ENCODE measurements around the gene EGFR.

Gene EGFR

DNA sequence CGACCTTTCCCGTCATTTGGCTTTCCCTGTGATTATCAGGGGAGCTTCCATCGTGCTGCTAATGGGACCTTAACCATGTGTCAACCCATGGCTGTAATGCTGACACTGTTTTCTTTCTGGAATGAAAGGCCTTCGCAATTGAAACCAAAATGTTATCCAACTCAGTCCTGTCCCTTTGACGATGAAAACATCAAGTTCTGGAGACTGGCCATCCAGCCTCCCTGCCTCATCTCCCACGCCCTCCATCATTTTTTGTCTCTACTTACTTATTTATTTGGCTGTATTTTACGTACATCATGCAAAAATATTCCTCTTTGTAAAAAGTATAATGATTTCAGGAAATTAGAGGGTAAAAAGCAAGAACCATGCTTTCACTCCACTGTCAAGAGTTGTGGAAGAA lies 69.8 kb downstream of the EGFR start:
- H3K27ac Mint-ChIP-seq: no peak overlapping the region
- H3K9me3 Mint-ChIP-seq: no peaks in the 10 kb centered on the region
- H3K36me3 Mint-ChIP-seq: no peaks in the 10 kb centered on the region
- H3K4me3 Mint-ChIP-seq: no peak overlapping the region
- peaks cover 15% of the 10 kb centered on the region for H3K4me1 Mint-ChIP-seq
- H3K27me3 Mint-ChIP-seq: peaks cover 3% of the 10 kb centered on the region

DNA sequence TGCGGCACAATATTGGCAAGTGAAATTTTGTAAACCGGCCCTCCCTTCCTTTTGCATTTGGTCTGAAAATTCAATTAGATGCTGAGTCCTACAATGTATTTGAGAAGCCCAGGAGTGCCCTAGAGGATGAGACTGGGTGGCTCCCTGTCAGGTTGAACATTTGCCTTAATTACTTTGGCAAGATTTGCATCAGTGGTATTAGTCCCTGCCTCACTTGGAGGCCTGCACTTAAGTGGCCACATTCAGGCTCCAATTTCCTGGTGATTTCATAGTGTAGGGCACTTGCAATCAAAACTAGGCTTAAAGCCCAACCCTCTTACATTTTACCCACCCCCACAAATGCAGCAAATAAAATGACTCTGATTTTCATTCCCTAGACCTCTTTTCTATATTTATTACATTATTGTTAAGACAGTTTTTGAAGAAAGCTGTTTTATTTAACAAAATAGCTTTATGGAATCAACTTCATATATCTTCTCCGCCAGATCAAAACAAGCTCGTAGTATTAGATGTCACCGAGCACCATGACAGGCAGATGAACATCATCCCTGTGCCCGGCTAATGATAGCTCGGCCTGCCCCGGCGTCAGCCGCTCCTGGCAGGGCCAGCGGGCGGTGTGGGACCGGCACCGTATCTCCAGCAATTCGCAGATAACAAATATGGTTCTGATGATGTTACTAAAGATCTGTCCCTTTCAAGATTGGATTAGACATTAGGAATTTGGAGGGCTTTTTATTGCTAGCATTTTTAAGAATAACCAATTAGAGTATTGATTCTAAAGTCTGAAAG lies 73.6 kb downstream of the EGFR start:
- H3K27me3 Mint-ChIP-seq: peaks cover 4% of the 10 kb centered on the region
- H3K36me3 Mint-ChIP-seq: no peaks in the 10 kb centered on the region
- no peak overlapping the region for H3K27ac Mint-ChIP-seq
- no peak overlapping the region for H3K4me3 Mint-ChIP-seq
- peaks cover 1% of the 10 kb centered on the region for H3K4me1 Mint-ChIP-seq
- no peaks in the 10 kb centered on the region for H3K9me3 Mint-ChIP-seq

DNA sequence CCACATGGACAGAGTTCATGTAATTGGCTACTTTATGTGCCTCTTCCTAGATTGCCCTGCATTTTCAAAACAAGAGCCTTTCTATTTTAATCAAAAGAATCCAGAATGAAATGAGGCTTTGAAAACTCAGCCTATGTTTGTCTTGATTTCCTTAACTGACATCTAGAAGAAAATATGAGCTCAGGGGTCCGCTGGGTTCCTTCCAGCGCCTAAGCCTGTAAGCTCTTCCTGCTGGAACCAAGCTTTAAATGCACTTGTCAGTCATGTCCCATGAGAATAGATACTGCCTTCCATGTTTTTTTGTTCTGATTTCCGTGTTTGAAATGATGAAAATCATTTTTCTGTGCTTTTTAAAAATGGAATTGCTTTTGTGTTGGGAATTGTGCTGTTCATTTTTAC lies 74.2 kb downstream of the EGFR start:
- Mint-ChIP-seq H3K4me3 (no peak overlapping the region), H3K27ac (no peak overlapping the region), H3K27me3 (peaks cover 4% of the 10 kb centered on the region), H3K36me3 (no peaks in the 10 kb centered on the region), H3K4me1 (no peaks in the 10 kb centered on the region), H3K9me3 (no peaks in the 10 kb centered on the region)

DNA sequence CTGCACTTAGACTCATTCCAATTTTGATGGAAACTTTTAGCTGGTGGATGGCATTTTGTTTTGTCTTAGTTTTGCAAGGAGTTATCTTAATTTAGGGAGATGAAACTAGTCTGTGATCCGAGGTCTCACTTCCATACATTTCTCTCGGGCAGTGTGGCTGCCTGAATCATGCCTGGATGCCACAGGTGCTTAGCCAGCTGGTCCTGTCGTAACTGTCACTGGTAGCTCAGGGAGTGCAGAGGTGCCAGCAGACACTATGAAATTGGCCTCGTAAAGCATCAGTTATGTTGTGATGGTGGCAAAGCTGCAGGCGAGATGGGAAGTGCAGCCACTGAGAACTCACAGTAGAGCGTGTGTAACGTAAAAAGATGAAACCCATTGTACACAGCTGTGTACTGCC lies 74.9 kb downstream of the EGFR start:
- peaks cover 4% of the 10 kb centered on the region for H3K27me3 Mint-ChIP-seq
- H3K4me3 Mint-ChIP-seq: no peak overlapping the region
- no peaks in the 10 kb centered on the region for H3K9me3 Mint-ChIP-seq
- H3K27ac Mint-ChIP-seq: no peak overlapping the region
- H3K4me1 Mint-ChIP-seq: no peaks in the 10 kb centered on the region
- H3K36me3 Mint-ChIP-seq: no peaks in the 10 kb centered on the region

DNA sequence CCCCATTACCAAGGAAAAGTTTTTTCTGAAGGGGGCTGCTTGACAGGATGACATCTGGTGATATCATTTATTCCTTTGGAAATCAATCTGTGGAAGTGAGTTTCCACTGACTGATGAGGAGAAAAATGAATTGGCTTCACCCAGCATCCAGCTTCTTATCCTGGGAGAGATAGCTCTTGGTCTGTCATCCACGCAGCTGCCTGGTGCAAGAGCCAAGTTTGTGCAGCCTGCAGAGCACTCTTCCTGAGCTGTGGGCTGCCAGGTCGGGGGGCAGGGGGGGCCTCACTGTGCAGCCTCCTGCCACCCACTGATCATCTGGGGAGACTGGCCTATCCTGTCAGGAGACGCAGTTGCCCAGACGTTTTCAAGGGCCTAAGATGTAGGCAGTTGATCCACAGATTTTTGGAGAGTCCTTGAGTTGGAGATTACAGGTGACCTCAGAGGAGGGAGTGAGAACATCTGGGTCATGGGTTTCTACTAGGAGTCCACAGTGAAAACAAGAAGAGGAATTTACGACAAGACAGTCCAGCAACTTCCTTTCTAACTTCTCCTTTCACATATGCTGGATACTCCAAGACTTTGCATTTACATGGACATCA lies 75.4 kb downstream of the EGFR start:
- H3K4me1 Mint-ChIP-seq: no peaks in the 10 kb centered on the region
- no peaks in the 10 kb centered on the region for H3K36me3 Mint-ChIP-seq
- no peaks in the 10 kb centered on the region for H3K9me3 Mint-ChIP-seq
- H3K27ac Mint-ChIP-seq: no peak overlapping the region
- H3K4me3 Mint-ChIP-seq: no peak overlapping the region
- peaks cover 4% of the 10 kb centered on the region for H3K27me3 Mint-ChIP-seq

DNA sequence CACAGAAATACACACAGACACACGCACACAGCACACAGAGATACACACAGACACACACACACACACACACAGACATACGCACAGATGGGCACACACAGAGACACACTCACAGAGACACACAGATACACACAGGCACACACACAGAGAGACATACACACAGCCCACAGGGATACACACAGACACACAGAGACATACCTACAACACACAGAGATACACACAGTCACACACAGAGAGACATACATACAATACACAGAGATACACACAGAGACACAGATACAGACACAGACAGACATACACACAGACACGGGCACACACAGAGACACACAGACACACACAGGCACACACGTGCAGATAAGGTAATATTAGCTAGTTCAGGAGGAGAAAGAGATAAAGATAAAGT lies 76.9 kb downstream of the EGFR start:
- Mint-ChIP-seq H3K4me1 (no peaks in the 10 kb centered on the region), H3K4me3 (no peak overlapping the region), H3K27ac (no peak overlapping the region), H3K9me3 (no peaks in the 10 kb centered on the region), H3K36me3 (no peaks in the 10 kb centered on the region), H3K27me3 (peaks cover 4% of the 10 kb centered on the region)

DNA sequence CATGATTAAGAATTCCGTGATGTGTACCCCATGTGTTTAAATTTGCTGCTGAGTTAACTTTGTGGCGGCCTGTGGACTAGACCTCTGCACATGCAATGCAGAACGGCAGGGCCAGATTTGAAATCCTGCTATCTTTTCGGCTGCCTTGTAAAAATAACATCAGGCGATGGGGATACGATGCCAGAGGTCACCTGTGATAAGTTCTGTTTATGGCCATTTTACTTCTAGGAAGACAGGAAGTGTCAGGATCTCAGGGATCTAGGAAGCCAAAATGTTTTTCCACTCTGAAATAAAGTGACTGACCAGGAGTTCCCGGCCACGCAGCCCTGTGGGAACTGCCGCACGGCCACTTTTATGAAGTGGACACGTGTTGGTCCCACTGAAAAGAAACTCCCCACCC lies 77.5 kb downstream of the EGFR start:
- no peak overlapping the region for H3K4me3 Mint-ChIP-seq
- no peaks in the 10 kb centered on the region for H3K9me3 Mint-ChIP-seq
- no peaks in the 10 kb centered on the region for H3K36me3 Mint-ChIP-seq
- no peak overlapping the region for H3K27ac Mint-ChIP-seq
- peaks cover 7% of the 10 kb centered on the region for H3K27me3 Mint-ChIP-seq
- no peaks in the 10 kb centered on the region for H3K4me1 Mint-ChIP-seq

DNA sequence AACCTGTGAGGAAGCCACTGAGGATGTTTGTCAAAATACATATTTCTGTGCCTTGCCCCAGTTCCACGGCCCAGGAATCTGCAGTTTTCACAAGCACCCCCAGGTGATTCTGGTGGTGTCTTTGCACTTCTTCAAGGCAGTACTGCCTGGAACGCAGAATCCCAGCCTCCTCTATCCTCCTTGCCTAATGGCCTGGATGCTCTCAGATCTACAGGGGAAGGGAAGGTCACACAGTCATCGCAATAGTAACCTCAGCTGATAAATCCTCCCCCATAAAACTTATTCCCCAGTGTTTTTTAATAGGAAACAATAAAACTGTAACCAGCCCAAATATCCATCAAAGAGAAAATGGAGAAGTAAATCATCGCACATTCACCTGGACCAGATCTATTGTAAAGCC lies 78.3 kb downstream of the EGFR start:
- H3K4me3 Mint-ChIP-seq: no peak overlapping the region
- peaks cover 11% of the 10 kb centered on the region for H3K27me3 Mint-ChIP-seq
- H3K36me3 Mint-ChIP-seq: no peaks in the 10 kb centered on the region

DNA sequence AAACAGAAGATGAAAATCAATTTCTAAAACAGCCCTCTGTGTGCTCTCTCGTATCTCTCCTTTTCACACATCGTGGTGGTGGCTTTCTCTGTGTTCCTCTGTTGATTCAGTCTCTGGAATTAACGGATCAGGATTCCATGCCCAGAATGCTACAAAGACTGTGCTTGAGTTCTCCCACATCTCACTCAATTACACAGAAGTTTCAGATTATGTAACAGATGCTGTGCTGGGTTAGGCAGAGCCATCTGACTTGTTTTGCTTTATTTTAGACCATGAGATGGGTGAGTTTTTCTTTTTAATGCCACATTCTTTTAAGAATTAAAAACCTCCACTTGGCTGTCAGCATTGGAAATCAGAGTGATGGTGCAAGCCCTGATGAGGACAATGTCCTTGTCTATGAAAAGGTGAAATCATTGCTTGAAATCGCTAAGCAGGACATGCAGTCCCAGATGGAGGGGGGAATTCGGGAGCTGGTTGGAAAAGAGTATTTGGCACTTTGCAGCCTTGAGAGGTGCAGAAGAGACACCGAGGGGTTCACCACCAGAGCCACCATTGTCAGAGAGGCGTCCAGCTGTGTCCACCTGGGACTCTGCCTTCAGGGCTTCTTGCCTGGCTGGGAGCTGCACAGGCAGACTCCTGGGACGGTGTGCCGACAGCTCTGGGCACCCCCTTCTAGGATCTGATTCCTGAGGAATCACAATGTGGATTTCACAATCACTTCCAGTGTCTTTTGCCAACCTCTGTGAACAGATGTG lies 80.4 kb downstream of the EGFR start:
- Mint-ChIP-seq H3K27ac (no peak overlapping the region), H3K9me3 (no peaks in the 10 kb centered on the region), H3K4me1 (no peaks in the 10 kb centered on the region), H3K4me3 (no peak overlapping the region), H3K36me3 (no peaks in the 10 kb centered on the region), H3K27me3 (peaks cover 10% of the 10 kb centered on the region)

More for the DNA sequence above, 78.3 kb downstream of the EGFR start:
- H3K27ac Mint-ChIP-seq: no peak overlapping the region
- H3K9me3 Mint-ChIP-seq: no peaks in the 10 kb centered on the region
- H3K4me1 Mint-ChIP-seq: no peaks in the 10 kb centered on the region

DNA sequence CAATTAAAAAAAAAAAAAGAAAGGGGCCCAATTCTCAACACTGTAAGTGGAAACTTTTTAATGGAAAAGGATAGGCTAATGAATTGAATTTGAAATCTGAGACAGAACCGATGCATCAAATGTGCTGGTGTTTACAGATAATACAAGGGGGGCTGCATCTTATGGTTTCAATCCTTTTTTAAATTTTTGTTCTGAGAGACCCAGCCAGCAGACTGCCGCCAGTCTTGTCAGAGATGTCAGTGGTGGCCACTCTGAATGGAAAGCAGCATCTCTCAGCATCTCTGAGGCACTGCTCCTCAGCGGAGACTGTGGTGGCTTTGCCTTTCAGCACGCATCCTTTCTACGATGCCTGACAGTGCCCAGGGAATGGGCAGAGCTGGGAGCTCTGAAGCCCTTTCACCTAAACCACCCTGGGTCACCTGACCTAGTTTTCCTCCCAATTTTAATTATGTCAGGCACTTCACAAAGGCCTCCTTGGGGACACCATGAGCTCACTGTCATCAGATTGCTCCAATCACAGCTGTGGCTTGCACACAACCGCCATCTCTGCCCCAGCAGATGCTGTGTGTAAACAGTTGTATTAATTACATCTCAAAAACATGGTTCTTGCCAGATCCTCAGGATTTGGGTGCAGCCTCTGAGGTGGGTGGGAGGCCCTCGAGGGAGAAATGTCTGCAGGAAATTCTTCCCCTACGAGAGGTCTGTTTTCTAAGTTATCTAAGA lies 81.2 kb downstream of the EGFR start:
- Mint-ChIP-seq H3K27me3 (peaks cover 12% of the 10 kb centered on the region), H3K4me3 (no peak overlapping the region), H3K4me1 (peaks cover under 1% of the 10 kb centered on the region), H3K36me3 (no peaks in the 10 kb centered on the region), H3K27ac (no peak overlapping the region), H3K9me3 (no peaks in the 10 kb centered on the region)

DNA sequence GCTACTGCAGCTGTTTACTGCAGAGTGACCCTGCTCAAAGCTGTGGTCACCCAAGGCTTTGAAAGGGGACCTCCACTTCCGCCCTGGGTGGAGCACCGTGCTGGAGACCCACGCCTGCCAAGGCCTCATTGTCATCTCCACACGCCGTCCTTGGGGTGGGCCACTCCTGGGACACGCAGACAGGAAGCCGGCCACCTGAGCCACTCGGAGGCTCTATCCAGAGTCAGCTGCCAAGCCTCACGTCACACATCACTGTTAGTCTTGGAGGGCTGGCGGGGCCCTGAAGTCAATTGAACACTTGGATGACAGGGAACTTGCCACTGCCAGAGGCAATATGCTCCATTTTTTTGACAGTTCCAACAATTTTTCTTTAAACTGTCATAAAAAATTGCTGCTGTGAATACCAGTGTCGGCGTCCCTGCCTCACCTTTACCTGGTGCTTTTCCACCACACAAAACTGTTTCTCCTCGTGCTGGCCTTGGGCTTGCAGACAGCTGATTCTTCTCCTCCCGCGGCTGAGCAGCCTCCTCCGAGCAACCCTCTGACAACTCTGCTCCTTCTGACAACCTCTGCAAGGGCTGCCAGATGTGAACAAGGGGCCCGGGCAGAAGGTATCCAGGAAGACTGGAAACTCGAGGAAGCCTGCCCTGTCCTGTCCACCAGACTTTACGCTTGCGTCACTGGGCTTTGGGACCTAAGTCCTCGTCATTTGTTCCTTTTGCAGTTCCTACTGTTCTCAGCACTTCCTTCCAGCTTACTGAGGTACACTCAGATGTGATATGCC lies 81.9 kb downstream of the EGFR start:
- no peak overlapping the region for H3K27ac Mint-ChIP-seq
- no peak overlapping the region for H3K4me3 Mint-ChIP-seq
- H3K9me3 Mint-ChIP-seq: no peaks in the 10 kb centered on the region
- peaks cover 14% of the 10 kb centered on the region for H3K27me3 Mint-ChIP-seq
- H3K4me1 Mint-ChIP-seq: peaks cover 5% of the 10 kb centered on the region
- no peaks in the 10 kb centered on the region for H3K36me3 Mint-ChIP-seq

DNA sequence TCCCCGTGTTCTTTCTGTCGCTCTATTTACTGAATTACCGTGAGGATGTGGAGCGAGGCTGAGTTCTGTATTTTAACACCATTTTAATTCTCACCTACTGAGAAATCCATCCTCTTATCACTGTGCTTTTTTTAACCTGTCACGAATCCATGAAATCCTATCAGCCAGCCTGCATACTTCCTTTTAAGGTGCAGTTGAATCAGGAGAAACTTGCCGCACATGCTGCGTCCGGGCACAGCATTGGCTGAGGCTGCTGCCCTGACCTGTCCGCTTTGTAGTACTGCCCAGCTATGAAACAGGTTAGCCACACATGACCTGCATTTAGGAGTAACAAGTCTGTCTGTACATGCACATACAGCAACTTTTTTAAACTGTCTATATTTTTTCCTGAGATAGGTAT lies 82.5 kb downstream of the EGFR start:
- no peak overlapping the region for H3K4me3 Mint-ChIP-seq
- H3K27ac Mint-ChIP-seq: no peak overlapping the region
- H3K27me3 Mint-ChIP-seq: peaks cover 14% of the 10 kb centered on the region
- no peaks in the 10 kb centered on the region for H3K9me3 Mint-ChIP-seq
- peaks cover 5% of the 10 kb centered on the region for H3K4me1 Mint-ChIP-seq
- H3K36me3 Mint-ChIP-seq: no peaks in the 10 kb centered on the region

DNA sequence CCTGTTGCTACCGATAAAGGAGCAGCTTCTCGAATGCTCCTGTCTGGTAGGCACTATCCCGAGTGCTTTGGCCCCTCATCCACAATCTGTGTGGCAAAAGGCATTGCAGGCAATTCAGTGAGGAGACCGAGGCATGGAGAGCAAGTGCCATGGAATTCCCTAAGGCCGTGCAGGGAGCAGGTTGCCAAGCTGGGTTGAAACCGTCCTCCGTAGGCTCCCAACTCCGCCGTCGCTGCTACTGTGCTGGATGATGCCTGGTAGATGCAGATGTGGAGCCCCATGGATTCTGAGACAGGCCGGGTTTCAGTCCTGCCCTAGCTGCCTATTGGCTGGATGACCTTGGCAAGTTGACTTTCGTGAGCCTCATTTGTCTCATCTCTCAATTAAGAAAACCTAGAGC lies 85.3 kb downstream of the EGFR start:
- no peaks in the 10 kb centered on the region for H3K36me3 Mint-ChIP-seq
- H3K4me3 Mint-ChIP-seq: no peak overlapping the region
- no peaks in the 10 kb centered on the region for H3K9me3 Mint-ChIP-seq
- H3K4me1 Mint-ChIP-seq: peaks cover 5% of the 10 kb centered on the region
- peaks cover 21% of the 10 kb centered on the region for H3K27me3 Mint-ChIP-seq
- no peak overlapping the region for H3K27ac Mint-ChIP-seq

DNA sequence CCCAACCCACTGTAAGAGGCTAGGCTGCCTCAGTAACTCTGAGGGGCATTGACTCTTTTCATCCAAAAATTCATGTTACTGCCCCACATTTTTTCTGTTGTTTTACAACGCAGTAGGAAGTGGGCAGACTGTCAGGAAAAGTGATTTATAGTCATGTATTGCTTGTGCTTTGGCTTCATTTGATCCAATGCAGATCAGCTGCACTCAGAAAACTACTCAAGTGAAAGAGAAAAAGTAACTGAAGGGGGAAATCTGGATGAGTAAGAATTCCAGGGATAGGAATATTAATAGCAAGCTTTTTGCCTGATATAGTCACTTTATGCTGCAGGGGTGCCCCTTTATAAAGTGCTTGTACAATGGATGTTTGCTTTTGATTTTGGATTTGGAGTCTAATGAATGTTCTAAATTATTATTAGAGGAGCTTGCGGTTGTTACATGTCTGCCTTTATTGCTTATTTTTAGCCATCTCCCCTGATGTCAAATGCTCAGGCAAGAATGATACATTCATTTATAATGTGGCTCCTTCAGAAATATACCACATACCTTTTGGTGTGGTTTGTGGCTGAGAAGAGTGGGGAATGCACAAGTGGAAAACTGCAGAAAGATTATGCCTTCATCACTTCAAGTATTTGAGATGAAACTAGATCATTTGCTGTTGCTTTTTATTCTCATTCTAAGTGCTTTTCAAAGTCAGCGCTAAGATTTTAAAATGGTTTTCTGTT lies 86.1 kb downstream of the EGFR start:
- Mint-ChIP-seq H3K27ac (no peak overlapping the region), H3K27me3 (peaks cover 23% of the 10 kb centered on the region), H3K4me3 (no peak overlapping the region), H3K9me3 (no peaks in the 10 kb centered on the region), H3K36me3 (no peaks in the 10 kb centered on the region), H3K4me1 (peaks cover 5% of the 10 kb centered on the region)
